Stimulated activated CD4-positive, alpha-beta T cell treated with anti-CD3 and anti-CD28 coated beads, Interleukin-12 subunit alpha, Interleukin-12 subunit beta, amount 100 ng/mL, for 24 hours (primary cell): ENCODE results near the gene SEMA3F.
A peak's percentile ranks its signal among the peaks of the same experiment; 100 is the strongest.

Experiments used
- DNase-seq, 2 experiments: peaks; one replicate each; pipeline ENCODE4 v3.0.0-alpha.2; 2020; ENCODE audit warnings: low read depth in 2 of 2

The SEMA3F gene

GRCh38 chr3:50233176-50233575 is 78.1 kb downstream of the SEMA3F start:
- no peak for DNase-seq

GRCh38 chr3:50235716-50236483 is 80.8 kb downstream of the SEMA3F start, which contains the start of gene GNAI2:
Gene GNAI2, plus strand, starts transcription at chr3:50236204. Its CDS starts 132 bp downstream, at chr3:50236336.
- peak; percentile 96 to 98 for DNase-seq

DNA sequence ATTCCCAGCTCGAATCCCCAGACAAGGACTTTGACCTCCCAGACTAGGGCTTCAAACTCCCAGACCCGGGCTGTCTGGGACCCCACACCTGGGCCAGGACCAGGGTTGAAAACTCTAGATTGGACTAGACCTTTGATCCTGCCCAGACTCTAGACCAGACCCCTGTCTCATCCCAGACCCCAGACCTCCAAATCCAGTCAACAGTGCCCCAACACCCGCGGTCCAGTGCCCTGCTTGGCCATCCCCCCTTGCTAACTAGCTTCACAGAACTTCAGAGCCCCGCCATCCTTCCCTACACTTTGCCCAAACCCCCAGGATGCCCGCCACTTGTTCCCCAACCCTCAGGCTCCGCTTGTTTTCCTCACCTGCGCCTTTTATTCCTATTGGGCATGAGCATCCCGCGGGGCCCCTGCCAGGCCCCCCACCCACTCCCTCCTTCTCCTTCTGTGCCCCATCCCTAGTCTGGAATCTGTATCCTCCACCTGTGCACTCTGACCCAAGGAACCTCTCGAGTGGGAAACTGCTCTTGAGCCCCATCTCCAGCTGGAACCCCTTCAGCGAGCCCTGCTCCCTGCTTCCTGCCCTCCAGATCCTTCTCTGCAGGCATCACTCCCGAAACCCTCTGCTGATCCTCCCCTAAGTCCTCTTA is 81.5 kb downstream of the SEMA3F start:
- no peak for DNase-seq

DNA sequence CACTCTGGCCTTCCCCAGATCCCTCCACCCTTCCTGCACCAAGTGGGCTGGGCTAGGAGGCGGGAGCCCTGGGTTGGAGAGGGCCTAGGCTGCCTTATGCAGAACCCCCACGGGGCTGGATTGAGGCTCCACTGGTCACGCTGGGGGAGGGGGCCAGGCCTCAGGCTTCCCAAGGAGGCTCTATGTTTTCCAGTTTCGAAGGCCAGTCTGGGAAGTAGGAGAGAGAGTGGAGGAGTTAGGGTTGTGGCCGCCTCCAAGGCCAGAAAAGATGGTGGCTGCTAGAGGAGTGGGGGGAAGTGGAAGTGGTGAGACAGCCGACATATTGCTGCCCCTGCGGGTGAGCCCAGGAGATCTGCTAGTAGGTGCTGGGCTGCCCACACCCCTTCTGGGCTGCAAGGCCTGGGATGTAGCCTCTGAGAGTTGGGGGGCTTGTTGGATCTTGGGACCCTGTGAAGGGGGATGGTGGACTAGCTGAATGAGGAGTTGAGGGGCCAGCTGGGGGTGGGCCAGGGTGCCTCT is 82.1 kb downstream of the SEMA3F start:
- DNase-seq, result no peak

DNA sequence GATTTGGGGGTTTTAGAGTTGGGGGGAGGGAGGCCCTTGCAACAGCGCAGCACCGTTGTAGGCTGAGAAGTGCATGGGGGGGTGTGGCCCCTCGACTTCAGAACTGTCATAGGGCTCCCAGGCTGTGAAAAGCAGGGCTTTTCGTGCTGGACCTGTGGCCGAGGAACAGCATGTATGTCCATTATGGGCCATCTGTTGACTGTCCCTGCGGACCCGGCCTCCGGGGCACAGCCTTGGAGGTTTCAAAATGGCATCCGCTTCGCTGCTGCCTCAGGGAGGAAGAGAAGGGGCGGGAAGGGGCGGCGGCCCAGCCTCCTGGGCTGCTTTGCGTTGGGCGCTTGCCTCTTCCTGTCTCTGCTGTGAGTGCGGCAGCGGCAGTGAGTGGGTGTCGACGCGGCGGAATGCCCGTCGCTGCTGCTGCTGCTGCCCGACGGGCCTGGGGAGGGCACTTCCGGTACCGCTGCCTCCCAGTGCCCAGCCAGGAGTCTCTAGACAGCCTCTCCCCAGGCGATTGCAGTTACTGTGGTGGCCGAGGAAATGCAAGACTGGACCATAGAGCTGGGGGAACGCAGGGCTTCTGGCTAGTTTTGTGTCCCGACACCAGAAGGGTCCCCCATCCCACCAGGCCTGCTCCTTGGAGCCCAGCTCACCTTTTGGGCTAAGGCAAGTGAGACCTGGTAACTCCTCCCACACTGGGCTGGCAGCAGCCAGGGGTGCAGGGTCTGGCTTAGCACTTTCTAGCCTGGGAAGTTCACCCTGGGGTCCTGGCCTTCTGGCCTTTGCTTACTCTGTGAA is 82.8 kb downstream of the SEMA3F start:
- DNase-seq, result peak; percentile 75 to 84

DNA sequence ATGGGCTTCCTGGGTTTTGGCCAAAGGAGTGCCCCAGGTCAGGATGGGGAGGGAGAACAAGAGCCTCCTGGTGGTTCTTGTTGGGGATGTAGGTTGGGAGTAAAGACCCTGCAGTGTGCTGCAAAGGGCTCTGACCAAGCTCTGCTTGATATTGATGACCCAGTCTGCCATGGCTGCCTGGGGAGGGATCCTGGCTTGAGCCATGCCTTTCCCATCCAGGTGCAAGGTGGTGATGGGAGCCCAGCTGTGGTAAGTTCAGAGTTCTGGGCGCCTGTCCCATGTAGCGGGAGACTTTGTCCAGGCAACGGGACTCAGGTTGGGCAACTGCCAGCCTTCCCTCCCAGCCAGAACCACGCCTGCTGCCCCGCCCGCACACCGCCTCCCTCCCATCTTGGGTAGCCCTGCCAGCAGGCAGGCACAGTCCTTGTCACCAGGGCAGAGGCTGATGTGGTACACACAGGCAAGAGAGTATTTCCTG is 83.5 kb downstream of the SEMA3F start:
- DNase-seq, result no peak
